Endothelial cell of umbilical vein (primary cell): ENCODE measurements around the gene MYO5B. TPM values are rescaled to one million over a fixed set of nuclear protein-coding genes. Genes with fewer than 3 reads are reported as not detected.

Experiments
- BruUV-seq: library from RNA; stranded (reverse); fragments of 400-500 nt; replicated peaks from 2 replicates; lab custom pipeline; 2021; lab: Mats Ljungman, UMichigan
- CTCF ChIA-PET: fragments of 300-600, 350-600 bp; sonication (Branson Sonifier 250); formaldehyde crosslinking; loops from one replicate; lab custom pipeline; 2021; ENCODE audit warnings: antibody characterized with exemption, inconsistent platforms; lab: Charles Lee
- POLR2A ChIA-PET: fragments of 300-600, 350-600 bp; sonication (Branson Sonifier 250); formaldehyde crosslinking; loops from one replicate; lab custom pipeline; 2021; ENCODE audit warnings: antibody characterized with exemption, inconsistent platforms; lab: Charles Lee
- DNase-seq: peaks from one replicate; pipeline ENCODE4 v3.0.0-alpha.2; 2011; ENCODE audit warnings: low read depth, low spot score
- FAIRE-seq: peaks from 2 replicates; lab custom pipeline; 2011; peaks lifted over from hg19 to GRCh38; lab: Jason Lieb, UNC
- H2AFZ ChIP-seq: 2 replicates; pipeline ENCODE4 v1.6.0; 2012; ENCODE audit warnings: low read depth, low read length, control low read depth, inconsistent platforms
- H3K27ac ChIP-seq: 2 replicates; pipeline ENCODE4 v1.5.1; 2011; ENCODE audit warnings: low read depth, mild to moderate bottlenecking, control low read depth, low read length, moderate library complexity; ENCODE audit not compliant: insufficient read depth
- H3K27me3 ChIP-seq, 2 experiments: 2 replicates each; pipeline versions ENCODE4 v1.6.0 to v1.6.1; 2011; ENCODE audit warnings: low read length in 2 of 2, mixed read lengths in 1 of 2; ENCODE audit not compliant: control insufficient read depth in 2 of 2, insufficient read depth in 2 of 2
- H3K36me3 ChIP-seq, 2 experiments: 2 replicates in 1 of 2; 3 replicates in 1 of 2; pipeline ENCODE4 v1.5.1; 2011; ENCODE audit warnings: low read length in 2 of 2, mild to moderate bottlenecking in 1 of 2, moderate library complexity in 1 of 2; ENCODE audit not compliant: control insufficient read depth in 2 of 2, insufficient read depth in 2 of 2; ENCODE audit errors: extremely low read depth in 1 of 2
- H3K4me1 ChIP-seq: 3 replicates; pipeline ENCODE4 v1.5.1; 2011; ENCODE audit warnings: mild to moderate bottlenecking, low read length; ENCODE audit not compliant: control insufficient read depth, insufficient read depth; ENCODE audit errors: extremely low read depth
- H3K4me2 ChIP-seq: 2 replicates; pipeline ENCODE4 v1.6.1; 2011; ENCODE audit warnings: low read length, control low read depth, mixed read lengths; ENCODE audit not compliant: insufficient read depth
- H3K4me3 ChIP-seq, 3 experiments: fragments of 200-600 bp in 1 of 3; sonication (generic), shearing (Covaris generic) in 1 of 3; replicated peaks in 1 of 3; 2 replicates each; pipeline ENCODE4 v1.5.1; 2011 to 2016; ENCODE audit warnings: control low read depth in 3 of 3, low read length in 3 of 3, mild to moderate bottlenecking in 2 of 3, inconsistent platforms in 1 of 3, low read depth in 1 of 3, moderate library complexity in 1 of 3; ENCODE audit not compliant: insufficient read depth in 1 of 3
- H3K79me2 ChIP-seq: 2 replicates; pipeline ENCODE4 v1.6.0; 2012; ENCODE audit warnings: low read length, inconsistent platforms; ENCODE audit not compliant: control insufficient read depth, insufficient read depth
- H3K9ac ChIP-seq: replicated peaks from 2 replicates; pipeline ENCODE3; 2011; ENCODE audit warnings: low read length, control low read depth; ENCODE audit not compliant: insufficient read depth; ENCODE audit errors: extremely low read depth
- H3K9me1 ChIP-seq: replicated peaks from 3 replicates; pipeline ENCODE4 v1.6.0; 2011; ENCODE audit warnings: mild to moderate bottlenecking, low read length; ENCODE audit not compliant: control insufficient read depth, insufficient read depth; ENCODE audit errors: extremely low read depth
- H3K9me3 ChIP-seq: replicated peaks from 2 replicates; pipeline ENCODE4 v1.5.1; 2012; ENCODE audit warnings: low read length, inconsistent platforms; ENCODE audit not compliant: control insufficient read depth, insufficient read depth
- H4K20me1 ChIP-seq: replicated peaks from 2 replicates; pipeline ENCODE3; 2011; ENCODE audit warnings: mild to moderate bottlenecking, low read length; ENCODE audit not compliant: control insufficient read depth, insufficient read depth; ENCODE audit errors: extremely low read depth
- CTCF ChIP-seq, 2 donors: IDR thresholded peaks; 1 replicate in 1 of 2; 2 replicates in 1 of 2; pipeline ENCODE4 v1.5.1; 2011; ENCODE audit warnings: low read length in 2 of 2, mild to moderate bottlenecking in 2 of 2, moderate library complexity in 2 of 2, control low read depth in 1 of 2, inconsistent platforms in 1 of 2, low read depth in 1 of 2; ENCODE audit not compliant: insufficient read depth in 1 of 2; ENCODE audit errors: extremely low read depth in 1 of 2
- EZH2 ChIP-seq: IDR thresholded peaks from 2 replicates; pipeline ENCODE4 v1.6.1; 2012; ENCODE audit warnings: borderline replicate concordance, low read depth, mild to moderate bottlenecking, moderate library complexity, low read length, inconsistent platforms; ENCODE audit not compliant: severe bottlenecking
- FOS ChIP-seq: IDR thresholded peaks from 2 replicates; pipeline ENCODE4 v1.6.1; 2011; ENCODE audit warnings: mild to moderate bottlenecking, low read length, moderate library complexity, borderline replicate concordance; ENCODE audit not compliant: insufficient read depth
- GATA2 ChIP-seq: IDR thresholded peaks from 2 replicates; pipeline ENCODE4 v1.7.0; 2011; ENCODE audit warnings: low read depth, mild to moderate bottlenecking, moderate library complexity, mixed read lengths, low read length; ENCODE audit not compliant: insufficient read length, insufficient read depth
- JUN ChIP-seq: IDR thresholded peaks from 2 replicates; pipeline ENCODE4 v1.6.1; 2011; ENCODE audit warnings: borderline replicate concordance, low read depth; ENCODE audit not compliant: insufficient read length, insufficient read depth
- MAX ChIP-seq: IDR thresholded peaks from 2 replicates; pipeline ENCODE4 v1.6.1; 2011; ENCODE audit not compliant: insufficient read depth, insufficient read length
- MYC ChIP-seq: IDR thresholded peaks from one replicate; pipeline ENCODE4 v1.6.1; 2011; ENCODE audit warnings: mild to moderate bottlenecking, low read depth, low read length
- POLR2A ChIP-seq: IDR thresholded peaks from 2 replicates; pipeline ENCODE4 v1.6.1; 2012; ENCODE audit warnings: low read depth, mild to moderate bottlenecking, control low read depth, low read length
- POLR2AphosphoS5 ChIP-seq: IDR thresholded peaks from 2 replicates; pipeline ENCODE4 v1.6.1; 2012; ENCODE audit warnings: low read depth, mild to moderate bottlenecking, control low read depth, low read length, moderate library complexity; ENCODE audit not compliant: insufficient read depth
- dilution Hi-C: fragments of 300-500 bp; cut with MboI; formaldehyde crosslinking; loops from one replicate; pipeline ENCODE4 v1.15.0; 2019; ENCODE audit warnings: low sequenced_read_pairs; ENCODE audit not compliant: extremely low pct_ligation_motif_present
- intact Hi-C: fragments of 100-400 bp; cut with micrococcal nuclease; formaldehyde crosslinking; loops from one replicate; pipeline ENCODE4 v1.10.0; 2022
- polyA plus RNA-seq, 4 experiments: library from polyadenylated mRNA; depleted of rRNA in 3 of 4; stranded (reverse) in 3 of 4; unstranded in 1 of 4; fragments of >200 nt; gene quantifications; 2 replicates each; pipeline versions ENCODE4 v1.2.1 to v1.2.3, GENCODE V29; 2011 to 2012; ENCODE audit warnings: missing spikeins in 1 of 4
- total RNA-seq: library from RNA; stranded (reverse); gene quantifications from 2 replicates; pipeline ENCODE4 v1.2.3, GENCODE V29; 2021

MYO5B gene
- total and polyA plus RNA-seq, 2 donors (not counting 3 experiments of a cell fraction or from before 2014, with no cell fraction given), result 0.54 to 1.1 TPM

- no peak for TF ChIP-seq JUN
- no peak for TF ChIP-seq EZH2
- TF ChIP-seq MAX, result no peak
- no peak for TF ChIP-seq POLR2AphosphoS5
- TF ChIP-seq FOS, result no peak
- TF ChIP-seq CTCF (IDR thresholded peaks at IDR 0.05; ENCODE audit: extremely low read depth in 1 of 2, insufficient read depth in 1 of 2, low read depth in 1 of 2, low read length in 2 of 2), result no peak
- TF ChIP-seq MYC, result no peak
- TF ChIP-seq GATA2, result no peak
- TF ChIP-seq POLR2A, result no peak
- intact Hi-C loops, result no loop called here
Observed at GRCh38 chr18:50182511-50182910, 12.4 kb downstream of the MYO5B start.

More at GRCh38 chr18:50182511-50182910, 12.4 kb downstream of the MYO5B start:
- no peaks in the 10 kb centered on the region for H3K4me1 ChIP-seq
- no peaks in the 10 kb centered on the region for H3K79me2 ChIP-seq
- ChIA-PET POLR2A (no interaction called here), CTCF (no interaction called here)
- FAIRE-seq, result no peak
- dilution Hi-C loops, result no loop called here
- DNase-seq, result no peak
- BruUV-seq, result no TSS peak
- H4K20me1 ChIP-seq, result no peaks in the 10 kb centered on the region
- H3K9me1 ChIP-seq, result no peaks in the 10 kb centered on the region
- H2AFZ ChIP-seq, result no peak overlapping the region
- H3K9ac ChIP-seq, result no peak overlapping the region
- no peak overlapping the region for H3K27ac ChIP-seq
- no peak overlapping the region for H3K4me3 ChIP-seq
- H3K4me2 ChIP-seq, result no peak overlapping the region
- H3K9me3 ChIP-seq, result no peaks in the 10 kb centered on the region
- no peaks in the 10 kb centered on the region for H3K36me3 ChIP-seq
- H3K27me3 ChIP-seq, result peaks cover 0 to 4% of the 10 kb centered on the region in 2 experiments
